Naive B cell (primary cell): ENCODE data around the gene UGP2. TPM values are rescaled to one million over a fixed set of nuclear protein-coding genes. Genes with fewer than 3 reads are reported as not detected.
A peak's percentile ranks its signal among the peaks of the same experiment; 100 is the strongest.

Experiments
- ATAC-seq, 2 donors: fragments of 150-1000 bp; cut with Tn5 transposase; 2 replicates each; pipeline ENCODE4 v1.10.0; 2021; ENCODE audit warnings: low read depth in 2 of 2, mild to moderate bottlenecking in 2 of 2, moderate library complexity in 2 of 2
- DNase-seq: peaks from one replicate; pipeline ENCODE4 v3.0.0; 2022
- H3K27ac Mint-ChIP-seq, 6 donors: one replicate each; pipeline ENCODE4 v1.8.0; 2020 to 2022; ENCODE audit warnings: mild to moderate bottlenecking in 6 of 6, mixed read lengths in 6 of 6, moderate library complexity in 5 of 6, inconsistent platforms in 2 of 6
- H3K27me3 Mint-ChIP-seq, 3 donors: one replicate each; pipeline ENCODE4 v1.8.0; 2021 to 2022; ENCODE audit warnings: mixed read lengths in 3 of 3, mild to moderate bottlenecking in 1 of 3
- H3K36me3 Mint-ChIP-seq, 2 donors: one replicate each; pipeline ENCODE4 v1.8.0; 2020 to 2022; ENCODE audit warnings: mixed read lengths in 2 of 2, inconsistent platforms in 1 of 2, mild to moderate bottlenecking in 1 of 2
- H3K4me1 Mint-ChIP-seq, 3 donors: one replicate each; pipeline ENCODE4 v1.8.0; 2020 to 2022; ENCODE audit warnings: mixed read lengths in 3 of 3, inconsistent platforms in 1 of 3, mild to moderate bottlenecking in 1 of 3, moderate library complexity in 1 of 3
- H3K4me3 Mint-ChIP-seq, 8 donors: one replicate each; pipeline ENCODE4 v1.8.0; 2020 to 2022; ENCODE audit warnings: mild to moderate bottlenecking in 8 of 8, mixed read lengths in 8 of 8, moderate library complexity in 8 of 8, inconsistent platforms in 2 of 8
- H3K9me3 Mint-ChIP-seq, 7 donors: one replicate each; pipeline ENCODE4 v1.8.0; 2020 to 2022; ENCODE audit warnings: mixed read lengths in 7 of 7, mild to moderate bottlenecking in 5 of 7, inconsistent platforms in 2 of 7, moderate library complexity in 1 of 7
- polyA plus RNA-seq, 6 donors: library from polyadenylated mRNA; unstranded; fragments of 300-500 nt; fragmentation: Illumina TruSeq; gene quantifications; one replicate each; pipeline ENCODE4 v1.2.3, GENCODE V29; 2021; ENCODE audit warnings: low read depth in 6 of 6

UGP2 gene
- polyA plus RNA-seq, 6 donors from 2014 or later: 94.3 to 152 (median 115) TPM

DNA sequence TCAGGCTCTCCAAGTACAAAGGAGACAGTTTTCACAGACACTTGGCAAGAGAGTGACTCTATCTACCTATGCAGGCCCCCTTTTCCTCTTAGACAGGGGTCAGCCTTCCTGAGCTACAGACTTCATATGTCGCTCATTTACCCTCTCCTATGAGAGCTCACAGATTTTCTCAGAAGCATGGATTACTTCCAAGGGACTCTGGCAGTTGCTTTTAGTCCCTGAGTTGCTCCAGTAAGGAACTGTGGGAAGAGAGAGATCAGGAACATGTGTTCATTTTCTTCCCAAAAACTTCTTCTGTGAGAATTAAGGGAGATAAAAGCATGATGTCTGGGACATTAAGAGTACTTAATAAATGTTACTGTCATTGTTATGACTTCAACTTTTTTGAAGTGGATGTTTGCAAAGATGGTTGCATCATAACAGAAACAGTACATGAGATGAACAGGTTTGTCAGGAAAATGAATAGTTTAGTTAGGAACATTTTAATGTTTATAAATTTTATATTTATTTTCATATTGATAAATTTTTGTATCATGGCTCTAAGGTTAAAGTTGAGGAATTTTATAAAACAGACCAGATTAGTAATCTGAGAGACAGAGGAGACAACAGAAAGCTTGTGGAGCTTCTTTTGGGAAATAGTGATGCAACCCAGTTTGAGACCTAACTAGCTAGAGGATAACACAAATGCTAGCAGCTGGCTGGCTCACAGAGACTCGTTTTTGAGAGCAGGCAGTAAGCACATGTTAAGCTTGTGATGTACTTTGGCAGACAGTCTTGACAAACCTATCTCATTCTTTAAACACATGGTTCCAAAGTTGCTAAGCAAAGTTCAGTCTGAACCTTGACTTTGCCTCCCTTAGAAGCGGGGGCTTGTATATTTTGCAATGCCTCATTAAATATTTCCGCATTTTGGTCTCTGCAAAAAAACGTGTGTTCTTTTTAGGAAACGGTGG, 21.7 kb upstream of the UGP2 start:
- no peak for DNase-seq
- Mint-ChIP-seq H3K27me3 (peaks cover 0 to 6% (median under 1%) of the 10 kb centered on the region in 3 donors), H3K27ac (no peak overlapping the region)

GRCh38 chr2:63820969-63821368, 20.7 kb upstream of the UGP2 start:
- DNase-seq (no peak), ATAC-seq (no peak)
- Mint-ChIP-seq H3K4me1 (peaks cover 0 to 6% (median 0%) of the 10 kb centered on the region in 3 donors), H3K4me3 (no peak overlapping the region), H3K36me3 (no peaks in the 10 kb centered on the region), H3K27ac (no peak overlapping the region), H3K27me3 (peaks cover 0 to 8% (median 6%) of the 10 kb centered on the region in 3 donors), H3K9me3 (no peaks in the 10 kb centered on the region)

More for the DNA sequence above, 21.7 kb upstream of the UGP2 start:
- Mint-ChIP-seq H3K4me3 (no peak overlapping the region), H3K36me3 (no peaks in the 10 kb centered on the region), H3K4me1 (peaks cover 0 to 6% (median 0%) of the 10 kb centered on the region in 3 donors), H3K9me3 (no peaks in the 10 kb centered on the region)
- no peak for ATAC-seq

- Mint-ChIP-seq H3K27me3 (peaks cover 0 to 8% (median 6%) of the 10 kb centered on the region in 3 donors), H3K9me3 (no peaks in the 10 kb centered on the region), H3K36me3 (no peaks in the 10 kb centered on the region), H3K27ac (no peak overlapping the region), H3K4me1 (peaks cover 0 to 6% (median 0%) of the 10 kb centered on the region in 3 donors), H3K4me3 (no peak overlapping the region)
- DNase-seq: no peak
- ATAC-seq: no peak
These were observed 20.3 kb upstream of the UGP2 start for GRCh38 chr2:63821396-63821795.

- DNase-seq: no peak
- no peaks in the 10 kb centered on the region for H3K36me3 Mint-ChIP-seq
- ATAC-seq: no peak
- peaks cover 0 to 6% (median 0%) of the 10 kb centered on the region in 3 donors for H3K4me1 Mint-ChIP-seq
- peaks cover 0 to 8% (median 6%) of the 10 kb centered on the region in 3 donors for H3K27me3 Mint-ChIP-seq
- no peaks in the 10 kb centered on the region for H3K9me3 Mint-ChIP-seq
- H3K4me3 Mint-ChIP-seq: peak overlapping the region in 1 of 8 donors; percentile 21
- H3K27ac Mint-ChIP-seq: no peak overlapping the region
These were observed 19.2 kb upstream of the UGP2 start for GRCh38 chr2:63822478-63822877.

- Mint-ChIP-seq H3K4me1 (peaks cover 0 to 6% (median 0%) of the 10 kb centered on the region in 3 donors), H3K36me3 (no peaks in the 10 kb centered on the region), H3K27ac (no peak overlapping the region), H3K9me3 (no peaks in the 10 kb centered on the region), H3K27me3 (peaks cover 0 to 12% (median 8%) of the 10 kb centered on the region in 3 donors), H3K4me3 (no peak overlapping the region)
- ATAC-seq (no peak), DNase-seq (no peak)
These were observed 13.9 kb upstream of the UGP2 start for GRCh38 chr2:63827749-63828148.

DNA sequence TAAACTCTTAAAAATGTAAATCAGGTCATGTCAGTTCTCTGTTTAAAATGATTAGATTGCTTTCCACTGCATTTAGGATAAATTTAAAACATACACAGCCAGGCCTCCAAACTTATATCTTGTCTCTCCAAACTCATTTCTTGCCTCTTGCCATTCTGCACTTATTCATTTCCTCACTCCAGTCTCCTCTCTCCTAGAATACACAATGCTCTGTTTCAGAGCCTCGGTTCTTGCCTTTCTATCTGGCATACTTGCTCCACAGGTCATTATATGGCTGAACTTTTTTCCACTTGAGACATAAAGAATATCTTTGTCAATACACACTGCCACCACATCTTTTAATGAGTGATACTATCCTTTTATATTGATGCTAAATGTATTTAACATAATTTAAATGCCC, 10.5 kb upstream of the UGP2 start:
- no peak for DNase-seq
- no peaks in the 10 kb centered on the region for H3K4me1 Mint-ChIP-seq
- no peaks in the 10 kb centered on the region for H3K9me3 Mint-ChIP-seq
- H3K4me3 Mint-ChIP-seq: no peak overlapping the region
- no peak for ATAC-seq
- peaks cover 0 to 12% (median 0%) of the 10 kb centered on the region in 3 donors for H3K27me3 Mint-ChIP-seq
- no peak overlapping the region for H3K27ac Mint-ChIP-seq
- H3K36me3 Mint-ChIP-seq: no peaks in the 10 kb centered on the region

DNA sequence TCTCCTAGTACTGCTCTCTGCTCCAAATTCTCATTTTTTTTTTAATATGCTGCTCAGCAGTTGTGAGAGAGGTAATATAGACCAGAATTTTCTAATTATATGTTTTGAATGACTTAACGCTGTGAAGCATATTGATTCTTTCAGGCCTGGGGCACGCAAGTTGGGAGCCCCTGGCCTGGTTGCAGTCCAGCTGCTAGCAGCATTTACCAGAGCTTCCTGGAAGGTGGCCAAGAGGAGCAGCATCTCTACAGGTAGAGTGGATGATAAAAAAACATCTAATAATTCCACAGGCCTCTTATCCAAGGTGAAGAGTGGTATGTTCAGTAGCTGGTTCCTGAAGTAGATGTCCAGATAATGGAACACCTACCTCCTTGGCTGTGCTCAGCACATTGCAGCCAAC, 7.3 kb upstream of the UGP2 start:
- Mint-ChIP-seq H3K27ac (no peak overlapping the region), H3K36me3 (no peaks in the 10 kb centered on the region), H3K4me3 (no peak overlapping the region), H3K4me1 (no peaks in the 10 kb centered on the region), H3K9me3 (no peaks in the 10 kb centered on the region), H3K27me3 (peaks cover 0 to 12% (median 0%) of the 10 kb centered on the region in 3 donors)
- DNase-seq: no peak
- no peak for ATAC-seq

DNA sequence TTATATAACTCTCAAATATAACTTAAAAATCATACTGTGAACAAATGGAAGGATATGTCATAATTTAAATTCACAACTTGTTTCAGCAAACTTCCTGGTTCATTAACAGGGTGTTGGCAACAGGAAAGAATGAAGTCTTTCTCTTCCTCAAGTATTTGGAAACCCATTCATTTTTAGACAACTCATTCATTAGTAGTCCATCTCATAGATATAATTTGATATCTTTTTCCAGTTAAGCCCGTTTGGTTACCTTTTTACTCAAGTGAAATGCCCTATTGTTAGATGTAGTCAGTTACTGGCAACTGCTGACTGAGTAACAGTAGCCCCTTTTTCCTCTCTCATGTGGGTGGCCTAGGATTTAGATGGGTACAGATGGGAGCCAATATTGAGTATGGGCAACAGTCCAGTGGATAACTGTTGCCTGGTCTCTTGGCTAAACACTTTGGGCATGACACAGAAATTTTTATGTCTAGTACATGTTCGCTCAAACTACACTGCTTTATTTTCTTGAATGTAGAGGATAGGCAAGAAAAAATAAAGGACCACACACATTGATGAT, 4.6 kb upstream of the UGP2 start:
- no peak overlapping the region for H3K27ac Mint-ChIP-seq
- peak overlapping the region in 1 of 8 donors; percentile 13 for H3K4me3 Mint-ChIP-seq
- H3K36me3 Mint-ChIP-seq: no peaks in the 10 kb centered on the region
- no peak for DNase-seq
- no peak for ATAC-seq
- H3K27me3 Mint-ChIP-seq: no peaks in the 10 kb centered on the region
- peaks cover 0 to 15% (median 5%) of the 10 kb centered on the region in 3 donors for H3K4me1 Mint-ChIP-seq
- H3K9me3 Mint-ChIP-seq: no peaks in the 10 kb centered on the region

DNA sequence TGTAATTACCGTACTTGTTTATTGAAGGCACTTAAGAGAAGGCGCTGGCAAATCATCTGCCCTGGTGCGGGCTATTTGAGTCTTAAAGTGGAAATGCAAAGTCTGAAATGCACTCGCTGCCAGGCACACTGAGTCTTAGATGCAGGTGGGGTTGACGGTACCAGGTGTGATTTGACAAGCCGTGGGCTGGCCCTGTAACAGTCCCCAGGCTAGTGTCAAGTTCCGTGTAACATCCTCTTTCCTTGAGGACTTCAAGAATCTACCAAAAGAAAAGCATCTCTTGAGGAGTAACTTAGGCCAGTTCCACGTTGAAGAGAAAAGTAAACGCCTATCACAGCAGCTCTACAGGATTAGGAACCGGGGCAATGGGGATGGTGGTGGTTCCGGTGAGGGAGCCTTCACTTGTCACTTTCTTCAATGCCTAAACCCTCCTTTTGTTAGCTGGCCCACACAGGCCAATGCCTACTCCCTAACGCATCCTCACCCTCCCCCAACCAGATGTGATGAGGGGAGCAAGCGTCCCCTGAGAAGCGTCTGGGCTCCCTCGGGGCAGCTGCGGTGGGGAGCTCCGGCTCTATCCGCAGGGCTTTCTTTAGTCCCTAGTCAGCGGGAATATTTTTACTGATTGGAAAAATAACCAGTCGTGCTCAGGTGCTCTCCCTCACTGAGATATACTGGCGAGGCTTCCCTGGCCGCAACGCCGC, 1.5 kb upstream of the UGP2 start:
- H3K4me3 Mint-ChIP-seq: peak overlapping the region; percentile 91 to 99 (median 98)
- no peaks in the 10 kb centered on the region for H3K36me3 Mint-ChIP-seq
- peaks cover 19 to 37% (median 33%) of the 10 kb centered on the region in 3 donors for H3K4me1 Mint-ChIP-seq
- no peaks in the 10 kb centered on the region for H3K27me3 Mint-ChIP-seq
- peak; percentile 26 to 33 for ATAC-seq
- H3K9me3 Mint-ChIP-seq: no peaks in the 10 kb centered on the region
- no peak for DNase-seq
- H3K27ac Mint-ChIP-seq: peak overlapping the region; percentile 95 to 99 (median 97)

GRCh38 chr2:63840785-63841253, 877 bp upstream of the UGP2 start:
- H3K4me3 Mint-ChIP-seq: peak overlapping the region; percentile 91 to 99 (median 98)
- no peaks in the 10 kb centered on the region for H3K27me3 Mint-ChIP-seq
- H3K4me1 Mint-ChIP-seq: peaks cover 24 to 41% (median 37%) of the 10 kb centered on the region in 3 donors
- H3K36me3 Mint-ChIP-seq: peaks cover 0 to 4% of the 10 kb centered on the region in 2 donors
- H3K9me3 Mint-ChIP-seq: no peaks in the 10 kb centered on the region
- DNase-seq (peak; percentile 97), ATAC-seq (peak; percentile 84 to 86)
- peak overlapping the region; percentile 95 to 99 (median 97) for H3K27ac Mint-ChIP-seq

DNA sequence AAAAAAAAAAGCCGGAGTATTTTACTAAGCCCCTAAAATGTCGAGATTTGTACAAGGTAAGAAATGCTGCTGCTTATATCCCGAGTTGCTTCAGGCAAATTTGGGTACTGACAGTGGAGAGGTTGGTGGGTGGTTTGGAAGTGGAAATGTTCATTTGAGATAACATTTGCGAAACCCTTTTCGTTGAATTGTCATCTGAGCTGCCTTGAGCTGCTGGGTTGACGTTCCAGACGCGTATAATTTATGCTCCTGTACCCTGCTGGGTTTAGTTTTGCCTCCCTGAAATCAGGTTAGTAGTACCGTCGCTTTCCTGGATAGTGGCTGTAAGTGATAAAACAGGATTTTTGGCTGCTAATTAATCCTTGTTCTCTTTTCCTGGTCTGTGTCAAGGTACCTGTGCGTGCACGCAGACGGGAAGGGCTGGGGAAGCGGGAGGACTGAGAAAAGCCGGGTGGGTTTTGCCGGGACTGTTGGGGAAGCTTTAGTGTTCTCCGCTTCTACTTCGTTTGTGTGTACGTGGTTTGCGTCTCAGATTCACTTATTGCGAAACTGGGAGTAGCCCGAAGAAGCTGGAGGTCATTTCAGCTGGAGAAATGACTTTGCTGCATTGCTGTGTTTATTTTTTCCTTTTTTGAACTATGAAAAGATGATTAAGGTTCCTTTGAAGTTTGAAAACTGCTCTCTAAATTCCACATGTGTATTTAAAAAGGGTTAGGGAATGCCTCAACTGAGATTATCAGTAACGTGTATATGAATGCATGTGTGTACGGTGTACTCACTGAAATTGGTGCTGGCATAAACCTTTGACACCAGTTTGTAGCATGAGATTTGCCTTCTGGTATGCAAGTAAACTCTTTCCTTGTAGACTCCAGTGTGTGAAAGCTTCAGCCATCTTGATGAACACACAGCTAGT, 709 bp downstream of the UGP2 start:
- Mint-ChIP-seq H3K9me3 (peaks cover 0 to 1% (median 0%) of the 10 kb centered on the region in 7 donors), H3K27me3 (no peaks in the 10 kb centered on the region), H3K27ac (peak overlapping the region; percentile 76 to 99 (median 96)), H3K36me3 (peaks cover 0 to 4% of the 10 kb centered on the region in 2 donors), H3K4me3 (peak overlapping the region; percentile 91 to 99 (median 98)), H3K4me1 (peaks cover 32 to 50% (median 45%) of the 10 kb centered on the region in 3 donors)
- DNase-seq: peak; percentile 10
- ATAC-seq: no peak

- DNase-seq: no peak
- H3K36me3 Mint-ChIP-seq: peaks cover 0 to 4% of the 10 kb centered on the region in 2 donors
- H3K27me3 Mint-ChIP-seq: no peaks in the 10 kb centered on the region
- ATAC-seq: no peak
- H3K4me1 Mint-ChIP-seq: peaks cover 34 to 56% (median 47%) of the 10 kb centered on the region in 3 donors
- peak overlapping the region in 7 of 8 donors; percentile 91 to 99 (median 98) for H3K4me3 Mint-ChIP-seq
- peak overlapping the region in 1 of 6 donors; percentile 96 for H3K27ac Mint-ChIP-seq
- peaks cover 0 to 1% (median 0%) of the 10 kb centered on the region in 7 donors for H3K9me3 Mint-ChIP-seq
These were observed 1.4 kb downstream of the UGP2 start for GRCh38 chr2:63843093-63843492.
